NCI-H460 (cell line): ENCODE results near the gene ZNRF2. TPM values are rescaled to one million over a fixed set of nuclear protein-coding genes. Genes with fewer than 3 reads are reported as not detected.

Source experiments
- DNase-seq: peaks from one replicate; pipeline ENCODE4 v3.0.0-alpha.2; 2016; ENCODE audit warnings: low read depth; ENCODE audit errors: extremely low read depth
- total RNA-seq: library from RNA; depleted of rRNA; stranded (reverse); fragments of >200 nt; shearing (Covaris generic); gene quantifications from 2 replicates; pipeline ENCODE4 v1.2.3, GENCODE V29; 2014

The ZNRF2 gene
- total RNA-seq, 1 experiment from 2014 or later: 11.3 TPM

GRCh38 chr7:30313793-30314192 is 29.4 kb downstream of the ZNRF2 start:
- DNase-seq: no peak

- DNase-seq: no peak
Observed at GRCh38 chr7:30315589-30315988, 31.2 kb downstream of the ZNRF2 start.

- DNase-seq: no peak
Observed at GRCh38 chr7:30320392-30320791, 36.0 kb downstream of the ZNRF2 start.

- no peak for DNase-seq
Observed at GRCh38 chr7:30321089-30321881, 36.9 kb downstream of the ZNRF2 start.

- no peak for DNase-seq
Observed at GRCh38 chr7:30321882-30322192, 37.4 kb downstream of the ZNRF2 start.

- DNase-seq: no peak
Observed at GRCh38 chr7:30322271-30323005, 38.0 kb downstream of the ZNRF2 start.

GRCh38 chr7:30323006-30323355 is 38.6 kb downstream of the ZNRF2 start:
- DNase-seq: no peak

- DNase-seq: no peak
Observed at GRCh38 chr7:30327813-30328212, 43.4 kb downstream of the ZNRF2 start.

- DNase-seq: no peak
Observed at GRCh38 chr7:30328381-30328780, 44.0 kb downstream of the ZNRF2 start.

- DNase-seq: no peak
Observed at GRCh38 chr7:30329716-30330115, 45.3 kb downstream of the ZNRF2 start.

- DNase-seq: no peak
Observed at GRCh38 chr7:30330134-30331111, 46.0 kb downstream of the ZNRF2 start.

GRCh38 chr7:30331338-30331737 is 46.9 kb downstream of the ZNRF2 start:
- DNase-seq: no peak

- no peak for DNase-seq
Observed at GRCh38 chr7:30332549-30332948, 48.2 kb downstream of the ZNRF2 start.

GRCh38 chr7:30335763-30336487 is 51.5 kb downstream of the ZNRF2 start:
- no peak for DNase-seq

GRCh38 chr7:30344513-30344912 is 60.1 kb downstream of the ZNRF2 start:
- DNase-seq: no peak

GRCh38 chr7:30347226-30348082 is 63.1 kb downstream of the ZNRF2 start:
- DNase-seq: no peak

GRCh38 chr7:30348083-30348560 is 63.7 kb downstream of the ZNRF2 start:
- peak; percentile 46 for DNase-seq

- no peak for DNase-seq
Observed at GRCh38 chr7:30349170-30349569, 64.8 kb downstream of the ZNRF2 start.

GRCh38 chr7:30349816-30350215 is 65.4 kb downstream of the ZNRF2 start:
- no peak for DNase-seq
